Stimulated activated CD8-positive, alpha-beta memory T cell treated with anti-CD3 and anti-CD28 coated beads, Interleukin-7, amount 100 ng/mL, for 4 hours (primary cell): ENCODE results near the gene TCF12.

Experiments
- DNase-seq, 2 donors: peaks; one replicate each; pipeline ENCODE4 v3.0.0-alpha.2; 2020; ENCODE audit warnings: low read depth in 2 of 2

Gene TCF12

DNA sequence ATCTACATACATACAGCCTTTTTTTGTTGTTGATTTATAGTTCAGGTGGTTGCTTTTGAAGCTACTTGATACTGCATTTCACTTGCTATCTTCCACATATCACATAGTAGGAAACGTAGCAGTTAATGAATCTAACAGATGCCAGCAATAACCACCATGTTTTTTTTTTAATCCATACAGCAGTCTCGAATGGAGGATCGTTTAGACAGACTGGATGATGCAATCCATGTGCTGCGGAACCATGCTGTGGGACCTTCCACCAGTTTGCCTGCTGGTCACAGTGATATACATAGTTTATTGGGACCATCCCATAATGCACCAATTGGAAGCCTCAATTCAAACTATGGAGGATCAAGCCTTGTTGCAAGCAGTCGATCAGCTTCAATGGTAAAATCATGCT lies 334.6 kb downstream of the TCF12 start:
- DNase-seq = no peak

- DNase-seq = no peak
Measured at GRCh38 chr15:57253500-57253899, 335.1 kb downstream of the TCF12 start.

GRCh38 chr15:57255751-57256341 lies 337.4 kb downstream of the TCF12 start:
- no peak for DNase-seq

- DNase-seq = no peak
Measured at GRCh38 chr15:57256939-57257338, 338.5 kb downstream of the TCF12 start.

DNA sequence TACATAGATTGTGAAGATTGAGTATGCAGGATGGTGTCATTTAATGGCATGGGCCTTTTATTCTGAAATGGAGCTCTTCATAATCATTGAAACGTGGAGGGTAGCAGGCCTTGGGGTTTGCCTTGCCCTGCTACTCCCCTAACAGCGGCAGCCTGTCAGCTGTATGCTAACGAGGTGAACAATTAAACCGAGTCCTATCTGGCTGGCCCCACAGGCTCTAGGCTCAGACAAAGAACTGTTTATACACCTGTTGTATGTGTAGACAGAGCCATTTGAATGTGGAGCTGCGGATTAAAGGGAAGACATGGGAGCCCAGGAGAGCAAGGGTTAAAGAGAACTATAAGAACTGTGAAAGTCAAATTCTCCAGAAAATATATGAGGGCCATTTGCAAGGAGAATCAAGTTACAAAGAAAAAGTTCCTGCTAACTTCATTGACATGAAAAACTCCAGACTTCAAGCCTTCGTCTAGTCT lies 341.2 kb downstream of the TCF12 start:
- DNase-seq = no peak

DNA sequence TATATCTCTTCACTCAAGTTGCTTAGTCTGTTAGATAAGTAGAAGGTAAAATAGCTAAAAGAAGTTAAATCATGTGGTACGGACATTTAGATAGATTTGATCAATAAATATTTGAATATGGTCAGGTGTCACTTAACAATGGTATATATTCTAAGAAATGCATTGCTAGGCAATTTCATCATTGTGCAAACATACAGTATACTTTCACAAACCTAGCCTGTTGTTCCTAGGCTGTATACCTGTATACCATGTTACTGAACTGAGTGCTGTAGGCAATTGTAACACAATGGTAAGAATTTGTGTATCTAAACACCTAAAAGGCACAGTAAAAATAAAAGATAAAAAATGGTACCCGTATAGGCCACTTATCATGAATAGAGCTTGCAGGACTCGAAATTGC lies 345.1 kb downstream of the TCF12 start:
- DNase-seq = no peak

DNA sequence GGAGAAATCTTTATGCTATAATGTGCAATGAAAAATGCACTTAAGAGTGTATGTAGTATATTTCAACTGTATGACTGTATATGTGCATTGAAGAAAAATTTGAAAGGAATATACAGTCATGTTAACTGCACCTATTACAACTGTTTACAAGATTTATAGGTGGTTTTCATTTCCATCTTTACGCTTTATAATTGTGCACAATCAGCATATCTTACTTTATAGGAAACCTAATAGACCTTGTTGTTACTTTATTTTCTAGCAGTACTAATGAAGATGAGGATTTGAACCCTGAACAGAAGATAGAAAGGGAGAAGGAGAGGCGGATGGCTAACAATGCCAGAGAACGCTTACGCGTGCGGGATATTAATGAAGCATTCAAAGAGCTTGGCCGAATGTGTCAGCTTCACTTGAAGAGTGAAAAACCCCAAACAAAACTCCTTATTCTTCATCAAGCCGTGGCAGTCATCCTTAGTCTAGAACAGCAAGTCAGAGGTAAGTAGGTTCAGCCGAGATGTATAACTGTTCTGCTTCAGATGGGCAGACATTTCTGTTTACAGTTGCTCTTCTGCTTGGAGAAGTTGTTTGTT lies 354.4 kb downstream of the TCF12 start:
- no peak for DNase-seq

DNA sequence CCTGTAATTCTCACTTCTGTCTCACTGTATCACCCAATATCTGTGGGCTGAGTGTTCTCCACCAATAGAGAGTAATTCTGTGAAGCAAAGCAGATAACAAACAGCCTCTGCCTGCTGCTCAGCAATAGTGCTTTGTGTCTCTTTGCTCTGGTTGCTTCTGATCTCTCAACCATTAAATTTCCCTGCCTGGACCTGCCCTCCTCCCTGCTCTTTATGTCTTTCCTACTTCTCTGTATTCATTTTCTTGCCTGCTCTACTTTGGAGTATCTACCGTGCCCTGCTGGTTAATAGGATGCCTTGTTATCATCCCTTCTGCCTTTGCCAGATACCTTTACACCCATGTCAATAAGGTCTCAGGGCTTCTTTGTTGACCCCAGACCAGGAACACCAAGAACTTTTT lies 355.0 kb downstream of the TCF12 start:
- no peak for DNase-seq

DNA sequence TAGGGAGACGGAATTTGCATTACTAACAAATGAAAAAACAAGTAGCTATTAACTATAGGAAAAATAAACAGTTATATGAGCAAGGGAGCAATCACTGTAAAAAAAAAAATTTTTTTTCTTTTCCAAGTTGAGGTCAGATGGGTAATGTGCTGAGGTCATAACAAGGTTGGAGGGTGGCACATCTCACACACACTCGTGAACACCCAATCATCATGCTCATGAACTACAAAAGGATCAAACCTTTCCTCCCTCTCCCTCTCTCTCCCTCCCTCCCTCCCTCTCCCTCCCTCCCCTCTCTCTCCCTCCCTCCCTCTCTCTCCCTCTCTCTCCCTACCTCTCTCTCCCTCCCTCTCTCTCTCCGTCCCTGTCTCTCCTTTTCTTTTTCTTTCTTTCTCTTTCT lies 360.0 kb downstream of the TCF12 start:
- no peak for DNase-seq

DNA sequence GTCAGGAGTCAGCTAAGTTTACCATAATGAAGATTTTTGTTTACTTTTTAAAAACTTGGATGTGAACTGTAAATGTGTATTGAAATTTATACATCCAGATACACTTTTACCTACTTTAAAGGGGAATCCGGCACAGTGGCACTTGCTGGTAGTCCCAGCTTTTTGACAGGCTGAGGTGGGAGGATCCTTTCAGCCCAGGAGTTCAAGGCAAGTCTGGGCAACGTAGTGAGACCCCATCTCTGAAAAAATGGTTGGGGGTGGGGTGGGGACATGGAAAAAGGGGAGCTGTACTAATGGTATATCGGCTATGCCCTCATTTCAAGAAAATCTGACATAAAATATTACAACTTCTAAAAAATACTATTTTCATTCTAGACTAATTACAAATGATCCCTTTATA lies 362.0 kb downstream of the TCF12 start:
- DNase-seq = no peak

- DNase-seq = no peak
Measured at GRCh38 chr15:57281321-57281720, 362.9 kb downstream of the TCF12 start.

DNA sequence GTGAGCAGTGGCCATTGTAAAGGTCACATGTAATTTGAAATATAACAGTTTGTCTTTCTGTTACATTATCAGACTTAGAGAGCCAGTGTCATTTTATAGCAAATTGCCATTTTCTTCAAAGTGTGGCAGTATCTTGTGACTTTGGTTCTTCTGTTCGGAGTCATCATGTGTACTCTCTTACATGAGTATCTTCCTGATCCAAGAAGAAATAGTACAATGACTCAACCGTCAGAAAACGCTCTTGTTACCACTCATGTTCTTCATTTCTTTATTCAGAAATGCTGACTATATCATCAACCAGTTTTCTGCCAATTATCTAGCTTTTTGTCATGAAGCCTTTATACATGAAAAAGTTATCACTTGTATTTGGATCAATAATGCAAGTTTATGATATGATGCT lies 364.2 kb downstream of the TCF12 start:
- no peak for DNase-seq

- DNase-seq = no peak
Measured at GRCh38 chr15:57283774-57284503, 365.5 kb downstream of the TCF12 start.

DNA sequence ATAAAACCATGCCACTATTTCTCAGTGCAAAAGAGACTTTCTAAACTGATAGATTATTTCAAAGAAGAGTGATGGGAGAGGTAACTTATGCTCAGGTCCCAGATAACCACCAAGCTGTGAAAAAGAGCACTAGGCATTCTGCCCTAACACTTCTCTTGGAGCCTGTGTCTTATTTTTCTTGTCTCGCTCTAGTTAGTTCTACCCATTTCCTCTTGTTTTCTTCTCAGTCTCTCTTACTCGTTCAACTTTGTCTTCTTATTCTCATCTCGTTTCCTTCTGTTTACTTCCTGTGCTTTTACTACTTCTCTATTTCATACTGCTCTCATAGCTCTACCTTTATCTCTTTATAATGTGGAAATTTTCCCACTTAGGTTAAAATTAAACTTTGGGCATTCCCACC lies 366.1 kb downstream of the TCF12 start:
- no peak for DNase-seq

- DNase-seq = no peak
Measured at GRCh38 chr15:57285386-57285785, 366.9 kb downstream of the TCF12 start.

DNA sequence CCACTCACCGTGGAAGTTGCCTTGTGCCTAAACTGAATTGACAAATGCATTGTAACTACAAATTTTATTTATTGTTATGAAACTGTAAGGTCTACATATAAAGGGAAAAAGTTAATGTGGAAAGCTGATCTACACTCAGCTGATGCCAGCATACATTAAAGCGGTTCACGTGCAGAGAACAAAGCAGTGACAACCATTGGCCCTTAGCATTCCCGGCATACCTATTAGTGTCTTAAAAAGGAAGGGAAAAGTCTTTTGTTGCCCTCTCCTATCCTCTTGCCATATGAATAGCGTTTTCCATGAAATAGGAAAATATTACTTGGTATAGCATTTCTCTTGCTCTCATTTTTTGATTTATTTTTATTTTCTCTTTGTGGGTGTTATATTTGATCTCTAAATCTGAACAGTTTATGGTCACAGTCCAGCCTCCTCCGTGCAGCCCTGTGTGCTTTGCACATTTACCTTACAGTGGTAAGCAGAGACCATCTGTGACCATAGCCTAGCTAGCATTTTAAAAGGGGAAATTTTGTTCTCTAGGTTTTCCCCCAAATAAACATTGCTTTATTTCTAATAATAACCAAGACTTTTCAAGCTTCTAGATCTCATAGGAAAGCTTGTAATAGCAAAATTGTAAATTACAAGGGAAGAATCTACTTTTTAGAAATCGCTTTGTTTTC lies 368.1 kb downstream of the TCF12 start:
- no peak for DNase-seq

- no peak for DNase-seq
Measured at GRCh38 chr15:57287123-57287521, 368.7 kb downstream of the TCF12 start.

DNA sequence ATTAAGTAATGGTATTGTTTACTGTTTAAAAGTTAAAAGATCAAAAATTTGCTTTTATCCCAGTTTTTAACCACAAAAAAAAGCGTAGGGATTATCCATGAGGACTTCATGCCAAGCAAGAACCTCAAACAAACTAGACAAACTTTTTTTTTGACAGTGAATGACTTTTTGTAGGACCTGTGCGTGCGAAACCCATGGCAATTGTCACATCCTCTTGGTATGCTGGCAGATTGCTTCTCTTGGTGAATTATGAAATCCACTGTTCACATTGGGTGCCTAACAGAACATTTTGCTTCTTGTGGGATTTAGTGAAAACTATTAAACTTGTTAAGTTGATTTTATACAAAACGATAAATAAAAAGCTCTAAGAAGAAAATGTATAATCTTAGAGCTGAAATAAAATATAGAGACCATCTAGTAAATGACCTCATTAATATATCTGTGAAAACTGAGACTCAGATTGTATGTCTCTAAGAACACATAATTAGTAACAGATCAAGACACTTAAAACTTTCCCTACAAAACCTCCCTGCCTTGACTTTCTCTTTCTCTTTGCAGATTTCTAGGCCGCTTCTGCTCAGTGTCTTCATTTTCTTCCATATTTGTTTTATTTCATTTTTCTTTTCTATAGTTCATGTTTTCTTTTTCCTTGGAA lies 370.6 kb downstream of the TCF12 start:
- no peak for DNase-seq

GRCh38 chr15:57290187-57290586 lies 371.7 kb downstream of the TCF12 start:
- DNase-seq = no peak

DNA sequence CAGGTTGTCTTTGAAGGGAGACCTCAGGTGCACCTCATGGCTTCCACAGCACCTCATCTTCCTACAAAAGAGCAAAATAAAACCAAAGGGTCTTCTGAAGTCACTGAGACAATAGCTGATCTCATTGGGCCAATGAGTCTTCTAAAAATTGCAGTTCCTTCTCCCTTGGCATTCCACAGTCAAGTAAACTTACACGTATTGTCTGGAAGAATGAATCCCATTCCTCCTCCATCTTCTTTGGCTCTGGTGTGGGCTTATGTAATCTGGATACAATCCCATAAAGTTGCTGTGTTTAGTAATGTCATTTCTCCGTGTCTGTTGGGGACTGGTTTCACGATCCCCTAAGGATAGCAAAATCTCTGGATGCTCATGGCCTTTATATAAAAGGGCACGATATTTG lies 372.4 kb downstream of the TCF12 start:
- no peak for DNase-seq

DNA sequence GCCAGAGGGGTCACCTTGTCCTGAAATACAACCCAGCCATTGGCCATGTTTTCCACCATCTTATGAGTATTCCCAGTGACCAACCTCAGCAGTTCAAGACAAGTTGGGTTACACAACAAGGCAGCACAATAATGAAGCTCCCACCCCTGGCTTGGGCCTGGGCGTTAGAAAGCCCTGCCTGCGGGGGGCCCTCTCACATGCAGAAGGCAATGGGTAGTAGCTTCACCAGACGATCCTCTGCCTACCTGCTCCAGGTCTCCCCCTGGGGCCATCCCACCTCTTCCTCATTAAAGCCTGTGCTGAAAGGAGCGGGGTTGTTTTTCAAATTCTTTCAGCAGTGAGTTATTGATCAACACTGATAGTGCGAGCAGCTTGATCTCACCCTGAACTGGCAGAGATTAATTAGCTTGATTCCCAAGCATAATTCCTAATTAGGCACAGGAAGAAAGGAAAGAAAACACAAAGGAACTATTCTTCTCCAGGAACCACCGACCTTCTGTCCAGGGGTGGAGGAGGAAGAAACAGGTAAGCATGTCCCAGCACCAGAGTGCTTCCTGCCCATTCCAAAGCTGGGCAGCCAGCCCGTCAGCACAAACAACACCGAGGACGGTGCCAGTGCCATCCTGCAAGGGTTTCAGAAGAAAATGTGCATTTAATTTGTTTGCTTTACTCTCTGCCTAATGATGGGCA lies 378.2 kb downstream of the TCF12 start:
- no peak for DNase-seq

DNA sequence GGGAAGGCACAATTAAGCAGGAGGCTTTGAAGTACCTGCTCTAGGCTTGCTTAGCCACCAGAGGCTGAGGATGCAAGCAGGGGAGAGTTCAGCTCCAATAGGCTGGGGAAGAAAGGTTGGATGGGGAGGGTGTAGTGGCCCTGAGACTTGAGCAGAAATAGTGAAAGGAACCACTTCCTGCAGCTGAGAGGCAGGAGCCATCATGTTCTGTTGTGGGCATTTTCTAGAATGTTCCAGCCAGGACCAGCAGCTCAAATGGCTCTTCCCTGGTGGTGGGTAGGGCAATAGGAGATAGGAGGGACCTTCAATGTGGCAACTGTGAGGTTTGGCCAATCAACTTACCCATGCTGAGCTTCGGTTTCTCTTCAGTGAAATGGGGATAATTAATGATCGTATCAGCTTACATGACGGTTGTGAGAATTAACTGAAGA lies 378.7 kb downstream of the TCF12 start:
- no peak for DNase-seq
